GM12875 (cell line): ENCODE results near the gene ARAP1.

Source experiments
- H3K4me3 ChIP-seq: one replicate; pipeline ENCODE4 v1.5.1; 2011; ENCODE audit warnings: low read depth, low read length, control low read depth
- TF ChIP-seq, protein P1 (sequence below): IDR thresholded peaks from 2 replicates; pipeline ENCODE4 v1.5.1; 2011; ENCODE audit warnings: low read depth, mild to moderate bottlenecking, control low read depth, inconsistent platforms, low read length, moderate library complexity, borderline replicate concordance; ENCODE audit not compliant: insufficient read depth

ARAP1 gene

DNA sequence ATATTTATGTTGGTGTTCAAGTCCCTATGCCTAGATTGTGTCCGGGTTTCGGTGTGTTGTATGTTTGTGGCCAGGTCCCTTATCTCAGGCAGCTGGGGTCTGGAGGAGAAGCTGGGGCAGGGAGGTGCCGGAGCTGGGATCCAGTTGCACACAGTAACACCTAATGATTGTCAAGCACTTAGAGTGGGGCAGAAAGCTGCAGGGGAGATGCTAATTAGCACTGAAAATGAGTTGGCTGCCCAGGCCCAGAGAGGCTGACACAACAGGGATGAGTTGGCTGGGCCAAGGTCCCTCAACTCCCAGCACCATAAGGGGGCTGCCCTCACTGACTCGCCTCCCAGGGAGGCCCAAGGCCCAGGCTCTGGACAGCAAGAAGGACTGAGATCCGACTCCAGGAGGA is 90.2 kb downstream of the ARAP1 start:
- TF ChIP-seq, protein P1, sequence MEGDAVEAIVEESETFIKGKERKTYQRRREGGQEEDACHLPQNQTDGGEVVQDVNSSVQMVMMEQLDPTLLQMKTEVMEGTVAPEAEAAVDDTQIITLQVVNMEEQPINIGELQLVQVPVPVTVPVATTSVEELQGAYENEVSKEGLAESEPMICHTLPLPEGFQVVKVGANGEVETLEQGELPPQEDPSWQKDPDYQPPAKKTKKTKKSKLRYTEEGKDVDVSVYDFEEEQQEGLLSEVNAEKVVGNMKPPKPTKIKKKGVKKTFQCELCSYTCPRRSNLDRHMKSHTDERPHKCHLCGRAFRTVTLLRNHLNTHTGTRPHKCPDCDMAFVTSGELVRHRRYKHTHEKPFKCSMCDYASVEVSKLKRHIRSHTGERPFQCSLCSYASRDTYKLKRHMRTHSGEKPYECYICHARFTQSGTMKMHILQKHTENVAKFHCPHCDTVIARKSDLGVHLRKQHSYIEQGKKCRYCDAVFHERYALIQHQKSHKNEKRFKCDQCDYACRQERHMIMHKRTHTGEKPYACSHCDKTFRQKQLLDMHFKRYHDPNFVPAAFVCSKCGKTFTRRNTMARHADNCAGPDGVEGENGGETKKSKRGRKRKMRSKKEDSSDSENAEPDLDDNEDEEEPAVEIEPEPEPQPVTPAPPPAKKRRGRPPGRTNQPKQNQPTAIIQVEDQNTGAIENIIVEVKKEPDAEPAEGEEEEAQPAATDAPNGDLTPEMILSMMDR, result no peak

DNA sequence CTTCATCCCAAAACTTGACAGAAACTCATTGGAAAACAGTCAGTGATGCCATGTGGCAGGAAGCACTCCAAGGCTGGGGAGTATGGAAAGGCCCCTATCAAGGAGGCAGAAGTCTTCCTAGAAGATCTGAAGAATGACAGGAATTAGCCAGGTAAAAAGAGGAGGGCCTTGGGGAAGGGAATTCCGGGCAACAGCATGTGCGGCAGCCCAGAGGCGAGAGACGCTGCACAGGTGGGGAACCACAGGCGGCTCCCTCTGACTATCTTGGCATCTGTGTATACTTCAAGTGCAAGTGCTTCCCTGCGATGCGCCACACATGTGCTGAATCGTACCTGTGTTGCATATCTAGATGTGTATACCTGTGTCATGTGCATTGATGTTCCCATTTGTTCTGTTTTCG is 90.7 kb downstream of the ARAP1 start:
- TF ChIP-seq, protein P1, result no peak
- H3K4me3 ChIP-seq, result no peak overlapping the region

More for the DNA sequence above, 90.2 kb downstream of the ARAP1 start:
- H3K4me3 ChIP-seq, result no peak overlapping the region

DNA sequence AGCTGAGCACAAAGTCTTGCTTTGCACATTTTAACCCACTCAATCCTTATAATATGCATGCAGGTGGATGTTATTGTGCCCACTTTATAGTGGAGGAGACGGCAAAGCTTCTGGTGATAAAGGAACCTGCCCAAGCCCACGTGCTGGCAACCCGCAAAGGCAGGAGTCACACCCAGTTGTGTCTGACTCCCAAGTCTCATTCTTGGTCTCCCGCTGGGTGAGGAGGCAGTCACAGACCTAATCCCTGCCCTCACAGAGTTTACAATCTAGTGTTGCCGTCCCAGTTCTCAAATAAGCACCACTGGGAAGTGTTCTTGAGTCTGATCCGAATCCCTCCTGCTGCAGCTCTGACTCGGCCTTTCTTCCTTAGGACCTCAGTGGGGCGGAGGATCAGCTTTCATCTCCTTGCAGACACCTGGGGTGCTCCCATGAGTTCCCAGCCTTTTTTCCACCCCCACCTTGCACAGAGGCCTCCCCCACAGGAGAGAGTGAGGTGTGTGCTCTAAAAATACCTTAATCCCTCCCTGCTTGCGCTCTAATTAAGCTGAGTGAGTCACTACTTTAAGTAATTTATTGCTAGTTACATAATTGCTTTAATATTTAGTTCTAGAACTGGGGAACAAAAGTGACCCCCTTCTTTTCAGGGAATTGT is 93.1 kb downstream of the ARAP1 start:
- TF ChIP-seq, protein P1, result no peak

DNA sequence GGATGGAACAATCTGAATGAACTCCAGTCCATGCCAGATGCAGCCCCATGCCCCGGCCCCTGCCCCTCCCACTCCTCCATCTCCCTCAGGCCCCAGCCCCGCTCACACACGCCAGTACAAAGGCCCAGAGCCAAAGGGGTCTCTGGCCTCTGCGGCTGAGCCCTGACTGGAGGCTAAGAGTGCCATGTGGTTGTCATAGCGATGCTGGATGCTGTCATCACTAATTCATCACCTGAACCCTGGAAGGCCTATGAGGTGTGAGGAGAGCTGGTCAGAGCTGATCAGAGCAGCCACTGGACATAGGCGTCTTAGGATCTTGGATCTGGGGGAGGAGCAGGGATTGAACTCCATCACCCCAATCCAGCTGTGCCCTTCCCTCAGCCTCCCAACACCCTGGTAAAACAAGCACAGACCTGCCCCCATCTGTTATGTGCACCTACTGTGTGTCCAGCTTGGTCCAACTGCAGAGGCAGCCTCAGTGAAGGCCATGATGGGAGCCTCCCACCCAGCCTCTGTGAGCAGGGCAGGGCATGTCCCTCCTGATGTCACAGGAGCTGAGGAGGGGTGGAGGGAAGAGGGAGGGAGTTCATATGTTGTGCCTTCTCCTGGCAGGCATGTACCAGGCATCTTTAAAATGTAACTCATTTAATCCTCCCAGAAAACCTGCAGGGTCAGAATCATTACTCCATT is 94.7 kb downstream of the ARAP1 start:
- TF ChIP-seq, protein P1, result no peak
- H3K4me3 ChIP-seq, result no peak overlapping the region

More for the DNA sequence above, 93.1 kb downstream of the ARAP1 start:
- no peak overlapping the region for H3K4me3 ChIP-seq

DNA sequence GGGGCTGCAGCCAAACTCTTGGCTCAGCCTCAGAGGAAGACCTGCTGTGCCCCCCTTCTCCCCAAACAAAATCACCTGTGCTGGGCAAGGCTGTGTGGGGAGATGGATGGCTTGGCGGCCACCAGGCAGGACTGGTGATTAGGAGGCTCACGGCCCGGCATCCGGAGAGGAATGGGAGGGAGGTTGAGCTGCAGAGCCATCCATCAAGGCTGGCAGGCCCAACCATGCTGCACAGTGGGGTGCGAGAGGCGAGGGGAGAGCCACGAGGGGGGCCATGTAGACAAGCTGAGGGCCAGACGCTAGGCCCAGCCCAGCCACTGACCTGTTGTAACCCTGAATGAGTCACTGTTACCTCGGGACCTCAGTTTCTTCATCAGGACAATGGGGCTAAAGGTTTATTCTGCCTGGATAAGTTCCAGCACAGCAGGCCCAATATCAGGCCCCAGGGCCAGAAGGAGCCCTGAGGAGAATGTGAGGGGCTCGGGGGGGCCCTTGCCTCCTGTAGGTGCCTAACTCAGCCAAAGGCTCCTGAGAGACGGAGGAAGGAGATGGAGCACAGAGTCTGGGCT is 96.2 kb downstream of the ARAP1 start:
- TF ChIP-seq, protein P1, result no peak
- no peak overlapping the region for H3K4me3 ChIP-seq

DNA sequence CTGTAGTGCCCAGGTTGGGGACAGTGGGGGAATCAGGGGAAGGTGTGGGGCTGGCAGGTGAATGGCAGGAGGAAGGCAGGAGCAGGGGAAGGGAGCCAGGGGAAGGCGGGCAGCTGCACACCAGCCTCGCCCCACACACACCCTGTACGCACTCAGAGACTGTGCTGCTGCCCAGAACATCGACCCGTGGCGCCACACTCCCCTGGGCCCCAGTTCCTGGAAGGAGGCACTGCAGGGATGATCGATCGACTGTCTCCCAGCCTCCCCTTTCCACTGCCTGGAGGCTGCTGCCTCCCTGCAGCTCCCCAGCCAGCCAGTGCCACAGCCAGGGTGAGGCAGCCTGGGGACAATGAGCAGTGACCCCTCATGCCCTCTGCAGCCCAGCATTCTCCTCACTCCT is 97.2 kb downstream of the ARAP1 start:
- TF ChIP-seq, protein P1, result no peak

DNA sequence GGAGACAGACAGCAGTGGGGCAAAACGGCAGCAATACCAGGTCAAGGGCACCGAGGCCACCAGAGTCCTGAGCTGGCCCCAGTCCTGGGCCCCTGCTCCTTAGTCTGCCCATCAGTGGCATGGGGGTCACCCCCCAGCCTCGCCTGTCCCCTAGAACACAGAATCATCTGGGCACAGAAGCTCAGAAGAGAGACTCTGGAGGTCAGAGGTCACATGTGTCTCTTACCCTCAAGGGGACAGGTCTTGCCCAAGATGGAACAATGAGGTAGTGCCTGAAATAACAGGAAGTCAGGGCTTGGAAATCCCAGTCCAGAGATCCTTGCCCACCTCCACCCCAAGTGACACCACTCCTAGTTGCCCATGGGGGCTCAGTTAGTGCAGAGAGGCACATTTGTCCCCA is 98.6 kb downstream of the ARAP1 start:
- TF ChIP-seq, protein P1, result no peak
- H3K4me3 ChIP-seq, result no peak overlapping the region

More for the DNA sequence above, 97.2 kb downstream of the ARAP1 start:
- no peak overlapping the region for H3K4me3 ChIP-seq
